Epithelial cell of proximal tubule (primary cell): ENCODE data around the gene TAP2. TPM values are rescaled to one million over a fixed set of nuclear protein-coding genes. Genes with fewer than 3 reads are reported as not detected.
A peak's percentile ranks its signal among the peaks of the same experiment; 100 is the strongest.
"Not testable (repeated sequence)": the region's sequence is repeated elsewhere in the genome, so short reads cannot be mapped to it uniquely, and the experiment has no call there.

Experiments used
- DNase-seq: peaks from one replicate; pipeline ENCODE4 v3.0.0-alpha.2; 2011; ENCODE audit warnings: low read depth
- H3K4me3 ChIP-seq: 2 replicates; pipeline ENCODE4 v1.5.1; 2011; ENCODE audit warnings: low read depth, mild to moderate bottlenecking, low read length
- CTCF ChIP-seq: conservative IDR thresholded peaks from 2 replicates; pipeline ENCODE4 v1.5.1; 2012; ENCODE audit warnings: low read depth, mild to moderate bottlenecking, low read length
- total RNA-seq: library from RNA; depleted of rRNA; stranded (reverse); fragments of >200 nt; gene quantifications from 2 replicates; pipeline ENCODE4 v1.2.3, GENCODE V29; 2015

Gene TAP2
- total RNA-seq, 1 donor from 2014 or later, result 23.6 TPM

GRCh38 chr6:32879691-32880090 is 41.2 kb upstream of the TAP2 start:
- TF ChIP-seq CTCF, result no peak
- DNase-seq, result no peak
- no peak overlapping the region for H3K4me3 ChIP-seq

DNA sequence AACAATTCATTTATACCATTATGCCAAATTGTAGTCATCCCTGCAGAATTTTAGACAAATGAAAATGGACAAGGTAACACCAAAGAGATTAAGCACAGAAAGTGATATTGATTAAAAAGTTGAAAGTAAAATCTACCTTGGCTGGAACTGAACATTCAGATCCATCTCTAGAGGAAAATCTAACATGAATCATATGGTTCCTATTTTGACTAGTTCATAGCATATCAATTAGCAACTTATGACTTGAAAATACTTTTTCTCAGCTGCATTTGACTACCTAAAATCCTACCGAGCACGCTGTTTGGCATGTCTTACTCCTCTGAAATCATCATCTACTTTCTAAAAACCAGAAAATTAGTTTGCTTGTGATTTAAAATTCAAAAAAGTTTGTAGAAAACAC is 38.1 kb upstream of the TAP2 start:
- H3K4me3 ChIP-seq, result no peak overlapping the region
- no peak for TF ChIP-seq CTCF
- DNase-seq, result no peak

DNA sequence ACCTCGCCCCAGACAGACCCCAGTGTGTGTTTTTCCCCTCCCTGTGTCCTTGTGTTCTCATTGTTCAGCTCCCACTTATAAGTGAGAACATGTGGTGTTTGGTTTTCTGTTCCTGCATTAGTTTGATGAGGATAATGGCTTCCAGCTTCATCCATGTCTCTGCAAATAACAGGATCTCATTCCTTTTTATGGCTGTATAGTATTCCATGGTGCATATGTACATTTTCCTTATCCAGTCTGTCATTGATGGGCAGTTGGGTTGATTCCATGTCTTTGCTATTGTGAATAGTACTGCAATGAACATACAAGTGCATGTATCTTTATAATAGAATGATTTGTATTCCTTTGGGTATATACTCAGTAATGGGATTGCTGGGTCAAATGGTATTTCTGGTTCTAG is 35.4 kb upstream of the TAP2 start:
- DNase-seq, H3K4me3 ChIP-seq: not testable (repeated sequence)

- peak; percentile 93 for TF ChIP-seq CTCF
- H3K4me3 ChIP-seq, result no peak overlapping the region
- no peak for DNase-seq
These were observed 29.8 kb upstream of the TAP2 start for GRCh38 chr6:32868257-32868788.

- no peak for TF ChIP-seq CTCF
- H3K4me3 ChIP-seq, result no peak overlapping the region
- no peak for DNase-seq
These were observed 29.2 kb upstream of the TAP2 start for GRCh38 chr6:32867554-32868256.

GRCh38 chr6:32867022-32867477 is 28.5 kb upstream of the TAP2 start:
- no peak for DNase-seq
- H3K4me3 ChIP-seq, result no peak overlapping the region
- no peak for TF ChIP-seq CTCF

DNA sequence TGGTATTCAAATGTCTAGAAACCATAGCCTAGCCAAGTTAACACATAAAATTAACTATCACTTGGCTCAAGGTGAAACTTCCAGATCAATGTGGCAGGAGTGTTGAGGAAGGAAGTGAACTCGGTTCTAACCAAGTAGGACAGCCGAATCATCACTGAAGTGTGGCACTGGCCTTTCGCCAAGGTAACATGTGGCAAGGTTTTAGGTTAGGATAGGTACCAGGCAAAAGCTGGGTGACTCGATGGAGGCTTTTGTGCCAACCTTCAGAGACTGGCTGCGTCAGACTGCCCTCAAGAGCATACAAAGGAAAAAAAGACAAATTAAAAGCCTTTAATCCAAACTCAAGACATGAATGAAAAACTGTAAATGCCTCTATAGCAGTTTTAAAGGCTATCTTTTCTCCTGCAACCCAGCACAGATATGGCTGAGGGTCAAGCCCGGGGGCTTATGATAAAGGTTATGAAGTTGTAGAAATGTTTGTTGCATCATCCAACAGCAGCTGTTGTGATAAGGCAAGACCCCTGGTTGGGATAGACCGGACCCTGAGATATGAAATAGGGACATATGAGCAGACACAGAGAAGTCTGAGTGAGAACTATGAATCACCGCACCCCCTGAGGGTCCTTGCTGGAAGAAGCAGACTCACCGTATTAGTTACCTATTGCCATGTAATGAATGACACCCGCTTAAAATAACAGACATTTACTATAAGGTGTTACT is 27.3 kb upstream of the TAP2 start:
- TF ChIP-seq CTCF, result no peak
- no peak for DNase-seq
- no peak overlapping the region for H3K4me3 ChIP-seq
